Right cardiac atrium (tissue), 5 donors: ENCODE data around the gene FCHSD1. TPM values are rescaled to one million over a fixed set of nuclear protein-coding genes. Genes with fewer than 3 reads are reported as not detected.

Experiments
- ATAC-seq, 2 donors: fragments of 200-7000 bp; cut with Tn5 transposase; one replicate each; pipeline versions ENCODE4 v1.8.0 to v1.9.1; 2020; ENCODE audit warnings: moderate library complexity in 2 of 2, mild to moderate bottlenecking in 1 of 2
- DNase-seq, 3 donors: peaks; one replicate each; pipeline ENCODE4 v3.0.0-alpha.2; 2020
- H3K27ac ChIP-seq: one replicate; pipeline ENCODE4 v1.5.1; 2013; ENCODE audit warnings: mild to moderate bottlenecking, low read length, control low read depth, moderate library complexity
- H3K27me3 ChIP-seq: one replicate; pipeline ENCODE4 v1.6.1; 2013; ENCODE audit not compliant: control insufficient read depth, insufficient read depth
- H3K4me1 ChIP-seq: one replicate; pipeline ENCODE4 v1.6.1; 2013; ENCODE audit warnings: low read length; ENCODE audit not compliant: control insufficient read depth, insufficient read depth
- H3K4me3 ChIP-seq: one replicate; pipeline ENCODE4 v1.5.1; 2013; ENCODE audit warnings: low read length, control low read depth
- H3K9me3 ChIP-seq: one replicate; pipeline ENCODE4 v1.6.1; 2013; ENCODE audit warnings: low read length; ENCODE audit not compliant: control insufficient read depth
- WGBS: extraction: QIAGEN DNeasy Blood & Tissue Kit; methylation state at CpG from one replicate; pipeline ENCODE4 v1.1.7; 2013; 5-methylcytosine and 5-hydroxymethylcytosine counted together
- intact Hi-C, 4 donors: fragments of 100-400 bp; cut with DNase I; formaldehyde crosslinking; loops; one replicate each; pipeline versions ENCODE4 v1.11.0 to v1.14.0; 2022 to 2023
- polyA plus RNA-seq: library from polyadenylated mRNA; stranded (reverse); fragments of 200-250 nt; gene quantifications from one replicate; pipeline ENCODE4 v1.2.3, GENCODE V29; 2013
- total RNA-seq, 4 donors: library from RNA; stranded (reverse); fragmentation: NEBNext Ultra II Directional; extraction: Animal tissue kit (Norgen Biotek cat#: 25700); gene quantifications; one replicate each; pipeline ENCODE4 v1.2.1, GENCODE V29; 2021
- donor health status: healthy with polysubstance abuse.
- donor health status: DM: no; HTN: yes; CAD: no.
- donor health status: DM: no; HTN: no; CAD: no.
- donor health status: DM: no; HTN: yes; CAD: no; lungs with severe emphysema.
- donor health status: DM: yes; HTN: yes; CAD: no.

The FCHSD1 gene
- total and polyA plus RNA-seq, 5 donors: 3.8 to 6.7 (median 4.3) TPM

DNA sequence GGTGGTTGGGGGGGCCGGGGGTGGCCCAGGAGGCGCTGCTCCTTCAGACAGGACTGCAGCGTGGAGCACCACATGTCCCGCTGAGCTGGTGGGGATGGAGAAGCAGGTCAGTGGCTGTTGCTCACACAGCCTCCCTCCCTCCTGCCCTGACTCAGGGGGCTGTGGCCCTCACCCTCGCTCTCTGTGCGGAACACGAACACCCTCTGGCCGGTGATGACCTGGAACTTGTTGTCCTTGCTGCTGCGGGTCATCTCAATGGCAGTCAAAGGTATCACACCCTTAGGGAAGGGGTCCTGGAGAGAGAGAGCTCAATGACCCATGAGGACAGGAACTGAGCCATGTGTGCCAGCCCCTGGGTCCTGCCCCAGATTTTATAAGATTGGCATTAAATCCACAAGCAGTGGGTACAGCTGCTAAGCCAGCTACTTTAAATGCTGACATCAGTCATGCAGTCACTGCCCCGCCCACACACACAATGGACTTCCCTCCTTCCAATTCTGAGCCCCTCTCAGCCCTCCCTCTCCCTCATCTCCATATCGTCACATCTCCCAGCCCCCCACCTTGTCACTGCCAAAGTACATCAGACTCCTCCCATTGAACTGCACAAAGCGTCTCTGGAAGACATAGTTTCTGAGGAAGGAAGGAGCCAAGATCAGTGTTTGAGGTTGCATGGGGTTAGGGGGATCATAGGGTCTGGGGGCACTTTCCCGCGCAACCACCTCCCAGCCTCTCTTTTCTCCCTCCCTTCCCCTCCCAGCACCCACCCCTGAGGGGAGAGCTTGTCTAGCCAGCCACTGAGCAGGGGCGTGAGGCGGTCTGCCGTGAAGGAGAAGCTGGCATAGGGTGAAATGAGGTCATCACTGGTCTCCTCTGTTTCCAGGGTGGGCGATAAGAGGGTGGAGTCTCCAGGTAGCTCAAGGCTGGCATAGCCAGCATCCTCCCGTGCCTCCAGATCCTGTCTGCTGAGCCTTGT lies 21.9 kb upstream of the FCHSD1 start:
- no peak overlapping the region for H3K4me3 ChIP-seq
- DNase-seq (peak in 2 of 3 donors; percentile 73 to 78), ATAC-seq (peak; percentile 62 to 65)
- no peaks in the 10 kb centered on the region for H3K27me3 ChIP-seq
- no peaks in the 10 kb centered on the region for H3K9me3 ChIP-seq
- 68% methylated on average over 19 of the region's 19 CpGs for WGBS
- intact Hi-C loops: no loop called here
- H3K4me1 ChIP-seq: no peaks in the 10 kb centered on the region
- no peak overlapping the region for H3K27ac ChIP-seq

DNA sequence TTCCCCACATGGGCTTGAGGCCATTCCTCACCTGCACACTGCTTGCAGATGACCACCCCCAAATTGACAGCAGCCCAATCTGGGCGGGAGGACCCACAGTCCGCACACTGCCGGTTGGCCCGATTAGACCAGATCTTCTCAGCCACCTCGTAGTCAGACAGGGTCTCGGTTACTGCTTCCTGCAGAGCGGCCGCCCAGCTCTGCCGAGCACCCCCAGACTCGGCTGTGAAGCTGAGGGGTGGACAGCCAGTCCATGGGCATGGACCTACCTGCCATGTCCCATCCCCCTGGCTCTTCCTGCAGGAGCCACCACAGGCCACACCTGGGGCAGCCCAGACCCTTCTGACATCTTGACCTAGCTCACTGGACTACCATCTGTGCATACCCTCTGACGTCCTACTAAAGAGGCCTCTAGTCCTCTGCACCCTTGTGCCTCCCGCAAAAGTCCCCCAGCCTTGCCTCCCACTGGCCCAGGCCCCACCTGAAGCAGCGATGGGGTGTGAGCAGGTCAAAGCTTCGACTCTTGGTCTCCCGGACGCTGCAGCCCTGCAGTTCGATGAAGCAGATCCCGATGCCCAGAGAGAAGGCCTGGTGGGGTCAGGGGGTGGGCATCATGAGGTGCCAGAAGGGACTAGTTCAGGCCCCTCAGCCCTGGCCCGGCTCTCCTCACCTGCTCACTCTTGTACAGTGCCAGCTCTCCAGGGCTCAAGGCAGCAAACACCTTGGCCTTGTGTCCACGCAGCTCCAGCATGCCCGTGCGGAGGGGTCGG lies 21.0 kb upstream of the FCHSD1 start:
- Histone ChIP-seq H3K27me3 (no peaks in the 10 kb centered on the region), H3K4me1 (no peaks in the 10 kb centered on the region), H3K4me3 (no peak overlapping the region), H3K9me3 (no peaks in the 10 kb centered on the region), H3K27ac (no peak overlapping the region)
- ATAC-seq (peak; percentile 4 to 5), DNase-seq (no peak)
- intact Hi-C loops: no loop called here
- WGBS: 93% methylated on average over 23 of the region's 23 CpGs

DNA sequence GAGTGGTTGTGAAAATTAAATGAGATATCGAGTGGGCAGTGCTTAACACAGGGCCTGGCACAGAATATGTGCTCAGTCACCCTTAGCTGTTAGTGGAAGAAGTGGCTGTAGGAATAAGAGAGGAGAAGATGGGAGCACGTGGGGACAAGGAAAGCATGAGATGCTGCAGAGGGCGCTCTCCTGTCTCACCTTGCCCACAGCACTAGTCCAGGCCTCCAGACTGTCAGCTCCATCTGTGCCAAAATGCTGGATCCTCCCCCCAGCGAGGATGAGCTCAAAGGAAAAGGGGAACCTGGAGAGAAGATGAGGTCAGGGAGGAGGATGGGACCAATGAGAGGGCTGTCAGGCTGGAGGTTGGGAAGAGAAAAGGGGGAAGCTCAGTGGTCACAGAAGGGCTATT lies 18.3 kb upstream of the FCHSD1 start:
- ATAC-seq (no peak), DNase-seq (no peak)
- WGBS: 80% methylated on average over 4 of the region's 4 CpGs
- Histone ChIP-seq H3K4me1 (no peaks in the 10 kb centered on the region), H3K27me3 (no peaks in the 10 kb centered on the region), H3K4me3 (no peak overlapping the region), H3K27ac (no peak overlapping the region), H3K9me3 (no peaks in the 10 kb centered on the region)
- intact Hi-C loops: no loop called here

DNA sequence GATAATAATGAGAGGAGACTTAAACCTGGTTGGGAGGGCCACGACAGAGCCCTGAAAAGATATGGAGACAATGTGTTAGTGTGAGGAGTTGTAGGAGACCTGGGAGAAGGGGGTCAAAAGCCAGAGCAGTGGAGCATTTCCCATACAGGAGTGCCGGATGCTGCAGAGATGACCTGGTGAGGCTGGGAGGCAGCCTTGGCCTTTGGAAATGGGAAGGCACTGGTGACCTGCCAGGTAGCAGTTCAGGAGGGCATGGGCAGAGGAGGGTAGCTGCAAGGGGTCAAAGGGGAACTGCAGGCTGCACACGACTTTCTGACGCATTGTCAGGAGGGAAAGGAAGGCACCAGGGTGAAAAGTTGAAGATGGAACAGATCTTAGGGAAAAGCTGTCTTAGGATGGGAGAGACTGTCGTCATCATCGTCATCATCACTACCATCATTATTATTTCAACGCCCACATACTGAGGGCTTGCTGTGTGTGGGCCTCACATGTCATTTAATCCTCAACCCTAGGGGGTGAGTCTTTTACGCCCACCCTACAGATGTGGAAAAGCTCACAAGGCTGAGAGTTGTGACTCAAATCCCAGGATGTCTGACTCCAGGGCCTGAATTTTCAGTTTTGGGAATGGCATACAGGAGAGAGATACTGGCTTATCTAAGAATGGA lies 17.5 kb upstream of the FCHSD1 start:
- intact Hi-C loops: no loop called here
- Histone ChIP-seq H3K4me3 (no peak overlapping the region), H3K4me1 (no peaks in the 10 kb centered on the region), H3K27me3 (no peaks in the 10 kb centered on the region), H3K9me3 (no peaks in the 10 kb centered on the region), H3K27ac (no peak overlapping the region)
- ATAC-seq: no peak
- 74% methylated on average over 8 of the region's 8 CpGs for WGBS
- DNase-seq: no peak

DNA sequence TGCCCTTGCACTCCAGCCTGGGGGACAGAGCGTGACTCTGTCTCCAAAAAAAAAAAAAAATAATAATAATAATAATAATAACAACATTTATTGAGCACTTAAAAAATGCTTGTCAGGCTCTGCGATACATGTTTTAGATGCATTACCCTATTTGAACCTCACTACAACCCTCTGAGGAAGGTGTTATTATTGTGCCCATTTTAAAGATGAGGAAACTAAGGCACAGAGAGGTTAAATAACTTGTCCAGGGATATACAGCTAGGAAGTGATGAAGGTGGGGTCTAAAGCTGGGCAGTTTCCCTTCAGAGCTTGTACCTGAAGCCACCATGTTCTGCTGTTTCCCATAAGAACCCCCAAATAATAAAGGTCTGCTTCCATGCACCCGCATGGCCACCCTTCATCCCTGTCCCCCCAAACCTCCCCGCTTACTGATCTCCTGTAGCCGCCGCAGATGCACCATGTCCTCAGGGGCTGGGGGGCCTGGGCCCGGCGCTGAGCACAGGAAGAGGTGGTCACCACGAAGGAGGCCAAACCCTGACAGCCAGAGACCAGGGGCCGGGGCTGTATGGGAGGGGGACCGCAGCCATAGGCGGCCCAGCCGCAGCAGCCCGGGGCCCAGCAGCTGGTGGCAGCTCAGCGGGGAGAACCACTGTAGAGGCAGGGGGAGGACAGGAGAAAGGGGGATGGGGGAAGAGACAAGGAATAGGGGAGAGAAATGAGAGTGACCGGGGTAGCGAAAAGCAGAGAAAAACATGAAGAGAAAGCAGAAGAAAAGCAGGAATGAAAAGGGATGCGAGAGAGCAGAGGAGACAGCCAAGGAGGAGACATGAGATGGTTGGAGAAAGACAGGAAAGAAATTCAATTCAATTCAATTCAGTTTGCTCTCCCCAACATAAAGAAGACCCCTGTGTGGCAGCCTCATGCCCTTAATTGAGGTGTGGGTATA lies 15.1 kb upstream of the FCHSD1 start:
- no peak overlapping the region for H3K4me3 ChIP-seq
- WGBS: 83% methylated on average over 18 of the region's 18 CpGs
- no peak overlapping the region for H3K27ac ChIP-seq
- intact Hi-C loops: no loop called here
- no peaks in the 10 kb centered on the region for H3K27me3 ChIP-seq
- no peak for DNase-seq
- H3K9me3 ChIP-seq: no peaks in the 10 kb centered on the region
- ATAC-seq: no peak
- H3K4me1 ChIP-seq: no peaks in the 10 kb centered on the region

DNA sequence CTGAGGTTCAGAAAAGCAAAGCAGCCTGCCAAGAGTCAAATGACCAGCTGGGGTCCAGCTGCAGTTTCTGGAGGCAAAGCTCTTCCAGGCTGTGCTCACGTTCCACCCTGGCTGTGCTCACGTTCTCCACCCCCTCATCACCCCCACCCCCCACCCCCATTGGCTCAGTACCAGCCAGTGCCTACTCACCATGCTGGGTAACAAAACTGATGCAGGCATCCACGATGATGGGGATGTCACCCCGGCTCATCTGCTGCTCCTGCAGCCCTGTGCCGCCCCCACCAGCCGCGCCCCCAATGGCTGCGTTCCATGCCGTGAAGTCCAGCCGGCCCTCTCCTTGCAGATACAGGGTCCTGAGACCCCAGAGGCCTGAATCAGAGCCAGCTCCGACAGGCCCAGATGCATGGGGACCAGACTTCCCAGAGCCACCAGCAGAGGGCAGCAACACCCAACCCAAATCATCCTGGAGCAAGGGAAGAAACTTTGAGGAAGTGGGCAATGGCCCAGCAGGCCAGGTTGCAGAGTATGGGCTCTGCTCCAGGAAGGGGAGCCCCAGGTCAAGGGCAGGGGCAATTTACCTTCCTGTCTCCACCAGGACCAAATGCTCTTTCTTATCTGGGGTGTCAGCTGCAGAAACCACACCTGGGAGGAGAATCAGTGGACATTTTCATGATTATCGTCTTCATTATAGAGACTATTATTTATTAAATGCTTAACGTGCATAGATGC lies 13.7 kb upstream of the FCHSD1 start:
- intact Hi-C loops: no loop called here
- no peak overlapping the region for H3K4me3 ChIP-seq
- no peak overlapping the region for H3K27ac ChIP-seq
- DNase-seq (peak; percentile 74 to 90 (median 89)), ATAC-seq (peak; percentile 76 to 79)
- H3K27me3 ChIP-seq: no peaks in the 10 kb centered on the region
- WGBS: 28% methylated on average over 13 of the region's 13 CpGs
- no peaks in the 10 kb centered on the region for H3K9me3 ChIP-seq
- no peaks in the 10 kb centered on the region for H3K4me1 ChIP-seq

DNA sequence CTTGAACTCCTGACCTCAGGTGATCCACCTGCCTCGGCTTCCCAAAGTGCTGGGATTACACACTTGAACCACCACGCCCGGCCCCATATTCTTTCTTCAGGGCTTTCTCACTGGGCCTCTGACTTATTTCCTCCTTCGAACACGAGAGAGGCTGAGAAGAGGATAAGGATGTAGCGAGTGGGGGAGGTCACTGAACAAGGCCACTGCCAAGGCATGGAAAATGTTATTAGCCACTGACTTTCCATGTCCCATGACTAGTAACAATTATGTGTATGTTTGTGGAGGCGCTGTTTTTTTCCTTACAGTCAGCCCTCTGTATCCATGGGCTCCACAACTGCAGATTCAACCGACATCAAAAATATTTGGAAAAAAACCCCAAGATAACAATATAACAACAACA lies 12.3 kb upstream of the FCHSD1 start:
- H3K27me3 ChIP-seq: no peaks in the 10 kb centered on the region
- intact Hi-C loops: no loop called here
- no peak for ATAC-seq
- H3K4me3 ChIP-seq: no peak overlapping the region
- H3K4me1 ChIP-seq: no peaks in the 10 kb centered on the region
- DNase-seq: no peak
- no peak overlapping the region for H3K27ac ChIP-seq
- no peaks in the 10 kb centered on the region for H3K9me3 ChIP-seq
- WGBS: 72% methylated on average over 8 of the region's 8 CpGs

DNA sequence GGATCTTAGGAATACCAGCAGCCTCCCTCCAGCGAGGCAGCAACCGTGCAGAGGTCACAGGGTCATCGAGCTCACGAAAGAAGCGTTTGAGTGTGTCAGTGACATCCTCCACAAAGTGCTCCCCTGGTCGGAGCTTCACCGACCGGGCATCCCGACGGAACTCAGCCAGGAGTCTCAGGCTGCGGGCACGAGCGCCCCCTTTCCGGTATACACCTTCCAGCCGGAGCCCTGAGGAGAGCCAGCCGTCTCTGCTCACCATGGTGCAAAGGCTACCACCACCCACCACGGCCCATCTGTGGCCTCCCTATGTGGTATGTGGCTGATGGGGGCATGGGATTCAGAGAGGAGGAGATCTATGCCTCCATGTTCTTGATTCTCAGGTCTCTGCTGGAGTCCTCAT lies 10.8 kb upstream of the FCHSD1 start:
- no peak overlapping the region for H3K4me3 ChIP-seq
- no peaks in the 10 kb centered on the region for H3K4me1 ChIP-seq
- intact Hi-C loops: no loop called here
- no peaks in the 10 kb centered on the region for H3K27me3 ChIP-seq
- no peaks in the 10 kb centered on the region for H3K9me3 ChIP-seq
- ATAC-seq (no peak), DNase-seq (peak in 1 of 3 donors; percentile 50)
- WGBS: 76% methylated on average over 17 of the region's 17 CpGs
- H3K27ac ChIP-seq: no peak overlapping the region

DNA sequence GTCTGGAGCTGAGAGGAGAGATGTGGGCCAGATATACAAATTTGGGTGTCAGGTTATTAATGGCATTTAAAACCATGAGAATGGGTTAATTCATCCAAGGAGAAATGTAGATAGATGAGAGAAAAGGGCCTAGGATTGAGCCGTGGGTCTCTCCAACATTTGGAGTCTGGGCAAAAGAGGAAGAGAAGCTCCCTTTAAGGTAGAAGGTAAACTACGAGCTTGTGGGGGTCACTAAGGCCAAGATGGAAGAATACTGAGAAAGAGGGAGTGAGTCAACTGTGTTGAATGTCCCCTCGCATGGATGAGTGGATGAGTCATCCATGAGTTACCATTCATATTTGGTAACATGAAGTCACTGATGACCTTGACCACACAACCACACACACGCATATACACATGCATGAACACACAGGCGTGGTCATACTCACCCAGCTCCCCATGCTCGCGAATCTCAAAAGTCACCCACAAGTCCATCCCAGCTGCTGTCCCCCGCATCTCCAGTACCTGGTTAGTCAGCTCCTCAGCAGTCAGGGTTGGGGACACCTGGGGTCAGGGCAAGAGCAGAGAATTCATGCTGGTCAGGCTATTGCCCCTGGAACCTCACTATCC lies 6.8 kb upstream of the FCHSD1 start:
- no peaks in the 10 kb centered on the region for H3K4me1 ChIP-seq
- intact Hi-C loops: no loop called here
- 76% methylated on average over 8 of the region's 8 CpGs for WGBS
- ATAC-seq: no peak
- H3K9me3 ChIP-seq: no peaks in the 10 kb centered on the region
- DNase-seq: no peak
- no peak overlapping the region for H3K27ac ChIP-seq
- H3K27me3 ChIP-seq: no peaks in the 10 kb centered on the region
- H3K4me3 ChIP-seq: no peak overlapping the region
